Measurements from ENCODE around the gene CORO2B.
"Not testable (repeated sequence)": the region's sequence is repeated elsewhere in the genome, so short reads cannot be mapped to it uniquely, and the experiment has no call there.

CORO2B gene

DNA sequence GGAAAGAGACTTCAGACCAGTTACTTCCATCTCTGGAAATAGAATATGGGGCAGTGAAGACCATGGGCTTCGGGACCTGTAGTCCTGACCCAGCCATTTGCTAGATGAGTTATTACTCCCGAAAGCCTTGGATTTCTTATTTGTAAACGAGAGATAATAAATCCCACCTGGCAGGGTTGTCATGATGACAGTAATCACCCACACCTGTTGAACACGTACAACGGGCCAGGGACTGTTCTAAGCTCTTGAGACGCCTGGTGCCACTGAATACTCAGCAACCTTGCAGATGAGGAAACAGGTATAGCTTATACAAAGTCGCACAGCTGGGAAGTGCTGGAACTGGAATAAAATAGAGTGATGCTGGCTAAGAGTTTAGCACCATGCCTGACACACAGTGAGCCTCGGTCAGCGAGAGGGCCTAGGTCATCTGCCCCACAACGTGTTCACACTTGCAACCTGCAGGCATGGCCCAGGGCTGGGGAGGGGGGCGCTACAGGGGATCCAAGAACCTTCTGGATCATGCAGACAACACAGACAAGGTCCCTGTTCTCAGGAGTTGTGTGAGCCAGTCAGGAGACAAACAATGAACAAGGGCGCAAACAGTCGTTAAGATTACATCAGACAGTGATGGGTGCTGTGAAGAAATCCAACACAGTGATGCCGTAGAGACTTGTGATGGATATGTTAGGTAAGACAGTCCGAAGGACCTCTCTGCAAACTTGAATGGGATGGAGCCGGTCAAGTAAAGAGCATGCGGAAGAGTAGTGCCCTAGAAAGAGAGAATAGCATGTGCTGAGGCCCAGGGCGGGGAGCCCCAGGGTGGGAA, 89.2 kb downstream of the CORO2B start:
- no peak overlapping the region for H3K4me3 ChIP-seq (ENCODE audit: low read length)
- no peak for TF ChIP-seq ZNF274 (IDR thresholded peaks at IDR 0.05; ENCODE audit: low read depth, low read length)

DNA sequence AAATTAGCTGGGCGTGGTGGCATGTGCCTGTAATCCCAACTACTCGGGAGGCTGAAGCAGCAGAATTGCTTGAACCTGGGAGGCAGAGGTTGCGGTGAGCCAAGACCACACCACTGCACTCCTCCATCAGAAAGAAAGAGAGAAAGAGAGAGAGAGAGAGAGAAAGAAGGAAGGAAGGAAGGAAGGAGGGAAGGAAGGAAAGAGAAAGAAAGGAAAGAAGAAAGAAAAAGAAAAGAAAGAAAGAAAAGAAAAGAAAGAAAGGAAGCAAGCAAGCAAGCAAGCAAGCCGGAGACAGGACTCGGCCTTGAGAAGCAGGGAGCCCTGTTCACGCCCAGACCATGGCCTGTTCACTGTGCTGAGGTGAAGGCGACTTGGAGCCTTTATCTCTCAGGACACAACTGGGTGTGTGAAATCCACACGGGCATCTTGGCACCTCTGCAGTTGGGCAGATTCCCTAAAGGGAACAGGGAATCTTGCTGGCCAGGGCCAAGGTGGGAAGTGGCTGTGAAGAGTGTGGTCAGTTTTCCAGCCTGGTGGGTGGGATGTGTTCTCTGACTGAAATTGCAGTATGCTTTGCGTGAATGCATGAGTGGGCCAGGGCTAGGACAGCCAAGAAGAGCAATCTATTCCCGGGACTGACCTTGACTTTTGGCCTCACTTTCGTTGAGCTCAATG, 90.3 kb downstream of the CORO2B start:
- no peak overlapping the region for H3K4me3 ChIP-seq (ENCODE audit: low read length)
- no peak for TF ChIP-seq ZNF274 (IDR thresholded peaks at IDR 0.05; ENCODE audit: low read depth, low read length)

GRCh38 chr15:68672251-68672650, 93.5 kb downstream of the CORO2B start:
- H3K4me3 ChIP-seq (ENCODE audit: low read length) = no peak overlapping the region
- TF ChIP-seq ZNF274 (IDR thresholded peaks at IDR 0.05; ENCODE audit: low read depth, low read length) = no peak

- no peak for TF ChIP-seq ZNF274 (IDR thresholded peaks at IDR 0.05; ENCODE audit: low read depth, low read length)
- H3K4me3 ChIP-seq (ENCODE audit: low read length) = no peak overlapping the region
These were observed 94.0 kb downstream of the CORO2B start for GRCh38 chr15:68672781-68673205.

- TF ChIP-seq ZNF274 (IDR thresholded peaks at IDR 0.05; ENCODE audit: low read depth, low read length) = no peak
- no peak overlapping the region for H3K4me3 ChIP-seq (ENCODE audit: low read length)
These were observed 96.2 kb downstream of the CORO2B start for GRCh38 chr15:68674975-68675374.

DNA sequence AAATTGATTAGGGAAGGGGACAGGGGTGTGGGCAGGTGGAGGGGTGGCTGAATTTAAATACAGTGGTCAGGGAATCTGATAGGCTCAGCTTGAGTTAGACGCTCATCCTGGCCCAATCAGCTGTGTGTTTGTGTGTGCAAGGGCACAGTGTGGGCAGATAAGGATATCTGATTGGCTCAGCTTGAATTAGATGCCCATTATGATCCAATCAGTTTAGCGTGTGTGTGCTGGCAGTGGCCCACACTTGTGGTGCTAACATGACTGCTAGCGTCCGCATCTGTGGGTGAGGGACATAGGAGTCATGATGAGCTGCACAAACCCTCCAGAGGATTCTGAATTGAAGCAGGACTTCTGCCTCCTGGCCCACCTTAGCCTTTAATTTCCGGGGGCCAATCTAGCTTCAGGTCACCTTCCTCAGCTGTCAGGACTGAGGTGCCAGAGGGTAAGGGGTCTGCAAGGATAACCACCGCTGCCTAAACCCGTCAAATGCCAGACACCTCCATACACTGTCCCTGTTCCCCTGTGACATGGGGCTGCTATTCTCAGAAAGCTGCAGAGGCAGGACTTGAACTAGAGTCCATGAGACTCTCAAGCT, 97.3 kb downstream of the CORO2B start:
- H3K4me3 ChIP-seq (ENCODE audit: low read length) = no peak overlapping the region
- no peak for TF ChIP-seq ZNF274 (IDR thresholded peaks at IDR 0.05; ENCODE audit: low read depth, low read length)

- TF ChIP-seq ZNF274 (IDR thresholded peaks at IDR 0.05; ENCODE audit: low read depth, low read length) = no peak
- H3K4me3 ChIP-seq (ENCODE audit: low read length) = no peak overlapping the region
These were observed 98.1 kb downstream of the CORO2B start for GRCh38 chr15:68676926-68677325.

DNA sequence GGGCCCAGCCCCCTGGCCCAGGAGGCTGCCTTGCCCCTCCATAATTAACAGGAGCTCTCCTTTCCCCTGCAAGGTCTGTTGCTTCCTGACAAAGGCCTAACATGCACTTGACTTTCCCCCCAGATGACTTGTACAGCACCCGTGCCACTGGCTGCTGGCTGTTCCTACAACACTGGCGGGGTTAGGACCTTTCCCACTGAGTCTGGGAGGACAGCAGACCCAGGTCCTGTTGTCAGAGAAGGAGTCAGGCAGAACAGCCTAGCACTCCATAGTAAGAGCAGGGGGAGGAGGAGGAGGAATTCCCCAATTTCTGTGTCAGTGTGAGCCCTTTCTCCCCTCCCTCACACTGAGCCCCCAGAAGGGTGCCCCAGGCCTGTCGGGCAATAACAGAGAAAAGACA, 99.2 kb downstream of the CORO2B start:
- TF ChIP-seq ZNF274 (IDR thresholded peaks at IDR 0.05; ENCODE audit: low read depth, low read length) = no peak
- H3K4me3 ChIP-seq (ENCODE audit: low read length) = no peak overlapping the region

DNA sequence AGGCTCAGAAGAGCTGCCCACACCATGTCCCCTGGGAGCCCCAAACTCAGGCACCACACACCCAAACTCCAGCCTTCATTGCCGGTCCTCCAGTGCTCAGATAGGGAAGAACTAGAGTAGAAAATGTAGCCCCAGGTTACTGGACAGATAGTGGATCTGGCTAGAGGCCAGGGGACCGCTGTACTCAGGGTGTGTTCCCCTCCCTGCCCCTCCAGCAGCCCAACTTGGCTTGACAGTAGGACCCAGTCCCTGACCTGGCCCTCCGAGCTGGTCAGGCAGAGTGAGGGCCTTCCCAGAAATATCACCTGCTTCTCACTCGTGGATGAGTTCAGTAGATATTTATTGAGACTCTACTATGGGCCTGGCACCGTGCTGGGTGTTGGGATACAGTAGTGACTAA, 100.0 kb downstream of the CORO2B start:
- no peak overlapping the region for H3K4me3 ChIP-seq (ENCODE audit: low read length)
- TF ChIP-seq ZNF274 (IDR thresholded peaks at IDR 0.05; ENCODE audit: low read depth, low read length) = no peak

DNA sequence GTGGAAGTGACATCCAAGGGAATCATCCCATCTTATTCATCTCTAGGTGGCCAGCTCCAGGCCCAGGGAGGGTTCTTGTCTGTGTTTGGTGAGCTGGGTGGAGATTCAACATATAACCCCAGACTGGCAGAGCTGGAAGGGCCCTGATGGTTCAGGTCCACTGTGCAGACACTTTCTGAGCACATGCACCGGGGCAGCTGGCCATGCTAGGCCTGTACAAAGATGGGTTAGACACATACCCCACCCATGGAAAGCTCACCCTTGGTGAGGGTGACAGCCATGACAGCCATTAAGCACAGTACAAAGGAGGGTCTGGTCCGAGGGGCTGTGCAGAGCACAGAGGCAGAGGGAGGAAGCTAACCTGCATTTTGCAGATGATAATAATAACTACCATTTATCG, 100.4 kb downstream of the CORO2B start:
- no peak overlapping the region for H3K4me3 ChIP-seq (ENCODE audit: low read length)
- TF ChIP-seq ZNF274 (IDR thresholded peaks at IDR 0.05; ENCODE audit: low read depth, low read length) = no peak

GRCh38 chr15:68679961-68680371, 101.2 kb downstream of the CORO2B start:
- TF ChIP-seq ZNF274 (IDR thresholded peaks at IDR 0.05; ENCODE audit: low read depth, low read length) = no peak
- H3K4me3 ChIP-seq (ENCODE audit: low read length) = no peak overlapping the region

DNA sequence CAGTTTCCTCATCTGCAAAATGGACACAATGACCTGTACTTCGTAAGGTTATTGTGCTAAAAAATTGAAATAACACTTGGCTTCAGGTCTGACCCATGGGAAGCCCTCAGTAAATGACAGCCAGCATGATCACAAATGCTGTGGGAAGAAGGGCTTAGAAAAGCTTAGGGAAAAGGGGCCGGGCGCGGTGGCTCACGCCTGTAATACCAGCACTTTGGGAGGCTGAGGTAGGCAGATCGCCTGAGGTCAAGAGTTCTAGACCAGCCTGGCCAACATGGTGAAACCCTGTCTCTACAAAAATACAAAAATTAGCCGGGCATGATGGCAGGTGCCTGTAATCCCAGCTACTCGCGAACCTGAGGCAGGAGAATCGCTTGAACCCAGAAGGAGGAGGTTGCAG, 102.0 kb downstream of the CORO2B start:
- not testable (repeated sequence) for H3K4me3 ChIP-seq (ENCODE audit: low read length)

DNA sequence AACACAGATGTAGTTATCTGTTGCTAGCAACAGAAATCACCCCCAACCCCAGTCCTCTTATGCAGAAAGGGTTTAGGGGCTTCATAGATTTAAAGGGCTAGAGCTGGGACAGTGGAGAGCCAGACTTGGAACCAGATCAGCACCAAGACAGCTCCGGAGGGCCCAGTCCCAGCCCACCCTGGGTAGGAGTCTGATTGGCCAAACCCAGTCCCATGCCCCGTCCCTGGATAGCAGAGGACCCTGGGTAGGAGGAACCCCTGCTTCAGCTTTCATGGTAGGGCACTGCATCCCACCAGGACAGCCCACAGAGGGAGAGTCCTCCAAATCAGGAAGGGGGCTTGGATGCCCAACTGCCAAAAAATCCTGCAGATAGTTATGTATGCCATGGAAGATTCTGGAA, 103.0 kb downstream of the CORO2B start:
- no peak for TF ChIP-seq ZNF274 (IDR thresholded peaks at IDR 0.05; ENCODE audit: low read depth, low read length)
- H3K4me3 ChIP-seq (ENCODE audit: low read length) = no peak overlapping the region

DNA sequence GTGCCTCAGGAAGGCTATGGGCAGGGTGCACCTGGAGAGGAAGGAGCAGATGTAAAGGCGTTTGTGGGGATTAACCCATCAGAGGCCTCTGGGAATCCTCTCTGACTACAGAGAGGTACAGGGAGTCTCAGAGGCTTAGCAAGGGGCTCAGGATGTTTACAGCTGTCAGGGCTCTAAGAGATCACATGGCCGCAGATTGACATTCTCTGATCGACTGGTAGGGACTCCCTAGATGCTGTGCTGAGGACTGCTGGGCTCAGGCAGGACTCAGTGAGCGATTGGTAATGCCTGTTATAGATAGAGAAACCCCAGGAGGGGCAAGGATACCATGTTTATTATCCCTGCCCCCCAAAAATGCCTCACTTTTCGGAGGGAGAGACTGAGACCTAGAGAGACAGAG, 103.5 kb downstream of the CORO2B start:
- H3K4me3 ChIP-seq (ENCODE audit: low read length) = no peak overlapping the region
- no peak for TF ChIP-seq ZNF274 (IDR thresholded peaks at IDR 0.05; ENCODE audit: low read depth, low read length)

GRCh38 chr15:68683026-68683425, 104.2 kb downstream of the CORO2B start:
- no peak for TF ChIP-seq ZNF274 (IDR thresholded peaks at IDR 0.05; ENCODE audit: low read depth, low read length)

More at GRCh38 chr15:68683026-68683425, 104.2 kb downstream of the CORO2B start:
- no peak overlapping the region for H3K4me3 ChIP-seq (ENCODE audit: low read length)
